Tibial artery (tissue), 4 donors: ENCODE results near the gene TCEAL2.

ENCODE experiments used
- DNase-seq, 2 donors: peaks; one replicate each; pipeline ENCODE4 v3.0.0-alpha.2; 2019
- H3K27ac ChIP-seq, 2 donors: fragments of 200-600 bp; sonication (generic) in 1 of 2; 1 replicate in 1 of 2; 2 replicates in 1 of 2; pipeline ENCODE4 v1.5.1; 2018 to 2019; ENCODE audit warnings: mild to moderate bottlenecking in 1 of 2
- H3K27me3 ChIP-seq, 2 donors: fragments of 200-600 bp; sonication (generic) in 1 of 2; one replicate each; pipeline versions ENCODE4 v1.5.1 to v1.6.0; 2016 to 2019
- H3K36me3 ChIP-seq, 3 donors: fragments of 200-600 bp; sonication (generic) in 2 of 3; one replicate each; pipeline ENCODE4 v1.5.1; 2016 to 2019; ENCODE audit warnings: mild to moderate bottlenecking in 2 of 3
- H3K4me1 ChIP-seq, 4 donors: fragments of 200-600 bp; sonication (generic) in 2 of 4; 1 replicate in 3 of 4; 2 replicates in 1 of 4; pipeline ENCODE4 v1.5.1; 2016 to 2019
- H3K4me3 ChIP-seq, 2 donors: fragments of 200-600 bp; sonication (generic) in 1 of 2; 1 replicate in 1 of 2; 2 replicates in 1 of 2; pipeline ENCODE4 v1.5.1; 2018 to 2019; ENCODE audit warnings: mild to moderate bottlenecking in 2 of 2
- H3K9me3 ChIP-seq, 3 donors: fragments of 200-600 bp; sonication (generic) in 1 of 3; one replicate each; pipeline ENCODE4 v1.5.1; 2016 to 2019
- CTCF ChIP-seq, 2 experiments: fragments of 200-600 bp in 1 of 2; fragments of 450-650 bp in 1 of 2; IDR thresholded peaks; one replicate each; pipeline ENCODE4 v1.5.1; 2017 to 2019; ENCODE audit warnings: antibody characterized with exemption in 2 of 2, mild to moderate bottlenecking in 1 of 2, moderate library complexity in 1 of 2
- intact Hi-C: fragments of 100-400 bp; cut with DNase I; formaldehyde crosslinking; loops from one replicate; pipeline ENCODE4 v1.15.0; 2023; ENCODE audit warnings: low total_unique reads

The TCEAL2 gene

DNA sequence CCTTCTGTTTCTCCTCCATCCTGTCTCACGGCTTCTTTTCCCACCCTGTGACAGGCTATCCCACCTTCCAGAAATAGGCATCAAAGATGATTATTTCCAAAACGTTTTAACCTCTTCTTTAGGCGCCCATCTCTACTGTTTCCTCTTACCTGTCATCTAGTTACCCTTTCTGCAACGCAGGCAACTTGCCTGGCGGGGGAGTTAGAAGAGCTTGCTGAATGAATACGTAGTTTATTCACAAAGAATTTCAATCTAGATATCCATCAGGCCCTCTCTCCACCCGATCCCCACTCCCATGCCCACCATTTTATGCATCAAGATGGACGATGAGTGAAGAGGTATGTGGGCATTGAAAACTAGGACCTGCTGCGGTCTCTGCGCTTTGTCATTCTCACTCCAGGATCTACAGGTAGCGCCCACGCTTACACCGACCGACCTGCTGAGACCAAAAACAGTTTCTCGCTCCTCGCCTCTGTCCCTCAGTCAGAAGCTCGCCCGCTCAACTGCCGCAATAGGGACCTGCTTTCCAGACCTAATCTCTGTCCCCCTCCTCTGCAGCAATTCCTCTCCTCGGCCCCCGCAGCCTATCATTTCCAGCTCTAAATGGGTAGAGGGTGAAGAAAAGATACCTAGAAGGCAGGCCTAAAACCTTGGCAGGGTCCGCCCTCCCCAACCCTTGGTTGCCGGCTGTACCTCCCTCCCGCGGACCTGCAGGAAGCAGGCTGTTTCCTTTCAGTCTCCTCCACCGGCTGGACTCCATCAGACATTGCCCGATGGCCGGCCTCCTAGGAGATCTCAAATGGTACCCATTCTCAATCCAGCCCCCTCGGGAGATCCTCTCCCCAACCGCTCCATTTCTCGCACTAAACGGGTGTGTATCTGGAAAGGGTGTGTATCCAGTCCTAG is 29.7 kb downstream of the TCEAL2 start:
- Histone ChIP-seq H3K4me3 (peak overlapping the region; percentile 50 to 56), H3K27me3 (no peaks in the 10 kb centered on the region), H3K36me3 (no peaks in the 10 kb centered on the region), H3K4me1 (no peaks in the 10 kb centered on the region), H3K27ac (peak overlapping the region; percentile 61 to 67), H3K9me3 (no peaks in the 10 kb centered on the region)
- DNase-seq = no peak
- intact Hi-C loops = no loop called here
- no peak for TF ChIP-seq CTCF (IDR thresholded peaks at IDR 0.05)

DNA sequence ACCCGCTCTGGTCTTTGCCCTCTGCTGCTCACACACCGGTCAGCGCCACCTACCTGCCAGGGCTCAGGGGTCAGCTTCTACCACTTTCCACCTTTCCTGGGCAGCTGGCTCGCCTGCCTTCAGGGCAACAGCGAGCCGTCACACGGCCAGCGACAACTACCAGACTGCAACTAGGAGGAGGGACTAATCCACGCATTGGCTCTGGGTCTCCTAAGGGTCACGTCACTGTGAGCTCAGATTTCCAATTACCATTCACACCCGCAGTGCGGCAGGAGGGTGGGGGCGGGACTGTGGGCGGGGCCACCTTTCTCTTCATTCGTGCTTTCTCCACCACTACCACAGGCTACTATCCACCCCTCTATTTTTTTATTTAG is 30.3 kb downstream of the TCEAL2 start, which contains the start of gene BEX5:
TSS of gene BEX5 (minus strand) at position 172 of the 374 bp plus-strand sequence. CDS start 1,712 bp downstream, outside the sequence.
- peak within 1 kb of the TSS; percentile 50 to 56 for H3K4me3 ChIP-seq
- no peaks in the 10 kb centered on the region for H3K4me1 ChIP-seq
- H3K9me3 ChIP-seq = no peaks in the 10 kb centered on the region
- H3K27me3 ChIP-seq = no peaks in the 10 kb centered on the region
- no peak for TF ChIP-seq CTCF (IDR thresholded peaks at IDR 0.05)
- H3K36me3 ChIP-seq = no peaks in the 10 kb centered on the region
- intact Hi-C loops = no loop called here
- DNase-seq = peak; percentile 44 to 65
- peak within 1 kb of the TSS; percentile 61 to 67 for H3K27ac ChIP-seq
